ENCODE data around the gene SCFD2.
"Not testable (repeated sequence)": the region's sequence is repeated elsewhere in the genome, so short reads cannot be mapped to it uniquely, and the experiment has no call there.

The SCFD2 gene

DNA sequence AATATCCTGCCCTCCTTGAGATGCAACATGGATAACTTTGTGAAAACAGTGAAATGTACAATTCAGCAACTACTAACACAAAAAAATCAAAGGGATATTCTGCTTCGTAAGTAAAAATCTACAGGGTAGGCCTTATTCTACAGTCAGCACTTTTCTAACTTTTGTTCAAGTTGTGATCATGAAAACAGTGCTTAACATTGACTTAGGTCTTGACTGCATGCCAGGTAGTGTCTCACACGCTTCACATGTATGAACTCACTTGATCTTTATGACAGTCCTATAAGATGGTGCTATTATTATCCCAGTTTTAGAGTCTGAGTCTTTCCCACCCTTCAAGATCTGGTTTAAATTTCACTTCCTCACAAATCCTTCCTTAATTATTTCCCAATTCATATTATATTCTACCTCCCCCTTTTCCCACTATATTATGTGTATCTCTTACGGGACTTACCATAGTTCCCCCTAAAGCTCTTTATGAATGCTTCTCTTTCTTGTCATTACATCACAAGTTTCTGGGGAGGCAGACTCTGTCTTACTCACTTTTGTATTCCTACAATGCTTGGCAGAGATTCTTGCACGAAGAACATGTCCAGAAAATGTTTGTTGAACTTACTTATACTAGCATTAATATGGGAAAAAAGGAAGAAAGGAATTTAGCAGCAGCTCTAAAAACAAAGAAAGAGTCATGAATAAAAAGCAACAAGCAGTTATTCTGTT lies 179.8 kb downstream of the SCFD2 start:
- DNase-seq: no peak

DNA sequence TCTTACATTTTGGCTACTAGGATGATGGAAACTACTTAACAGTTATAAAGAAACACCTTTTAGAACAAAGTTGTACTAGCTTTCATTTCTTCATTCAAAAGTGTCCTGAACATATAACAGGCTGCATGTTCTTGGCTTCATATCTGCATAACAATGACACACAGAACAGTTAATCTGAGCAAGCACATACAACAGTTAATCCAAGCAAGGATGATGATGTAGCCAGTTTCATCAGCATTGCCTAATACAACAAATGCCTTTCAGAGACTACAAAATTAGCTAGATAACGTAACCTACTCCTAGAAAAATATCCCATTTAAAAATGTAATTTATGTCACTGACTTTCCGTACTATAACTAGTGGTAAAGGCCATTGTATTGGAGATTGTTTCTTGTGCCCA lies 182.1 kb downstream of the SCFD2 start:
- DNase-seq: no peak

DNA sequence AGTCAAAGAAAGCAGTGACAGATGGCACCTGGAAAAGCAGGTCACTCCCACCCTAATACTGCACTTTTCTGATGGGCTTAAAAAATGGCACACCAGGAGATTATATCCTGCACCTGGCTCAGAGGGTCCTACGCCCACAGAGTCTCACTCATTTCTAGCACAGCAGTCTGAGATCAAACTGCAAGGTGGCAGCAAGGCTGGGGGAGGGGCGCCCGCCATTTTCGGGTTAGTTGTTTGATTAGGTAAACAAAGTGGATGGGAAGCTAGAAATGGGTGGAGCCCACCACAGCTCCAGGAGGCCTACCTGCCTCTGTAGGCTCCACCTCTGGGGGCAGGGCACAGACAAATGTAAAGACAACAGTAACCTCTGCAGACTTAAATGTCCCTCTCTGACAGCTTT lies 188.1 kb downstream of the SCFD2 start:
- DNase-seq: not testable (repeated sequence)

DNA sequence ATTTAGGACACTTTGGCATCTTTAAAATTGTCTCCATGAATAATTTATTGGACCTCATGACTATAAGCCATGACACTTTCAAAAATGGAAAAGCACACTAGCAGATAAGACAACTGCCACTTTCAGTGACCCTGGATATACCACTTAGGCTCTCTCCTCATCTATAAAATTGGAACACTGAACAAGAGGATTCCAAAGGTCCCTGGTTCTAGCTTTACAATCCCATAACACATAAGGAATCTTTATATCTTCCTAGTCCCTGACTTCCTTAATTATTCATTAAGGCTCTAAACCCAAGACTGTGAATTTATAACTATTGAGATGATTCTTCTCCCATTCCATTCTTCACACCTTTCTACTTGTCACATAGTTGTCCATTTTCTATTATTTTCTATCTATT lies 190.2 kb downstream of the SCFD2 start:
- no peak for DNase-seq

DNA sequence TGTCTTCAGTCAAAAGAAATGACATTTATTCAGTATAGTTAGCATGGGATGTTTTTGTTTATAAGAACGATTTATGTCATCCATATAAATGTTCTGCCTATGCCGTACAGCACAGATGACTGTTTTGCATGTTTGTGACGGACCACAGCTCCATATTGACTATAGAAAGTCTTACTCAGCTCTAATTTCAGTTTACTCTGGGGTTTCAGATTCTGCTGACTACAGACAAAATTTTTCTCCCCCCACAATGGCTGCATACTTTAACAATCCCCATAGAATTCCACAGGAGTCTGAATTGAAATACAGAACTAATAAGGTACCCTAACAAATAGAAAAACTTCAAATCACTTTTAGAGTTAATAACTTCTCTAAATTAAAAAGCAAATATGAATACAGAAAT lies 191.0 kb downstream of the SCFD2 start:
- no peak for DNase-seq

DNA sequence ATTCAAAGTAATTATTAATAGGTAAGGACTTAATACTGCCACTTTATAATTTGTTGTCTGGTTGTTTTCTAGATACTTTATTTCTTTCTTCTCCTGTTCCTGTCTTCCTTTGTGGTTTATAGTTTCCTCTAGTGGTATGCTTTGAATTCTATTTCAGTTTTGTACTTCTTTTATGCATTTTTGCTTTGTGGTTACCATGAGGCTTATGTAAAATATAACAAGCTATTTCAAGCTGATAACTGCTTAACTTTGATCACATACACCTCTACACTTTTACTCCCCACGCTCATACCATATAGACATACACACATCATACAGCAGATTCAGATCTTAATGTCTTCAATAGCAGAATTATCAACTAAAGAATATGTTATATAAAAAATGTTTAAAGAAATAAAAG lies 192.3 kb downstream of the SCFD2 start:
- DNase-seq: no peak

DNA sequence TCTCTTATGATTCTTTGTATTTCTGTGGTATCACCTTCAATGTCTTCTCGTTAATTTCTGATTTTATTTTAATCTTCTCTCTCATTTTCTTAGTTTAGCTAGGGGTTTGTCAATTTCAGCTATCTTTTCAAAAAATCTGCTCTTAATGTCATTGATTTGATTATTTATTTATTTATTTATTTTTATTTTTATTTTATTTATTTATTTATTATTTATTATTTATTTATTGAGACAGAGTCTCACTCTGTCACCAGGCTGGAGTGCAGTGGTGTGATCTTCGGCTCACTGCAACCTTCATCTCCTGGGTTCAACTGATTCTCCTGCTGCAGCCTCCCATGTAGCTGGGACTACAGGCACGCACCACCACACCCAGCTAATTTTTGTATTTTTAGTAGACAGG lies 194.1 kb downstream of the SCFD2 start:
- DNase-seq: no peak

DNA sequence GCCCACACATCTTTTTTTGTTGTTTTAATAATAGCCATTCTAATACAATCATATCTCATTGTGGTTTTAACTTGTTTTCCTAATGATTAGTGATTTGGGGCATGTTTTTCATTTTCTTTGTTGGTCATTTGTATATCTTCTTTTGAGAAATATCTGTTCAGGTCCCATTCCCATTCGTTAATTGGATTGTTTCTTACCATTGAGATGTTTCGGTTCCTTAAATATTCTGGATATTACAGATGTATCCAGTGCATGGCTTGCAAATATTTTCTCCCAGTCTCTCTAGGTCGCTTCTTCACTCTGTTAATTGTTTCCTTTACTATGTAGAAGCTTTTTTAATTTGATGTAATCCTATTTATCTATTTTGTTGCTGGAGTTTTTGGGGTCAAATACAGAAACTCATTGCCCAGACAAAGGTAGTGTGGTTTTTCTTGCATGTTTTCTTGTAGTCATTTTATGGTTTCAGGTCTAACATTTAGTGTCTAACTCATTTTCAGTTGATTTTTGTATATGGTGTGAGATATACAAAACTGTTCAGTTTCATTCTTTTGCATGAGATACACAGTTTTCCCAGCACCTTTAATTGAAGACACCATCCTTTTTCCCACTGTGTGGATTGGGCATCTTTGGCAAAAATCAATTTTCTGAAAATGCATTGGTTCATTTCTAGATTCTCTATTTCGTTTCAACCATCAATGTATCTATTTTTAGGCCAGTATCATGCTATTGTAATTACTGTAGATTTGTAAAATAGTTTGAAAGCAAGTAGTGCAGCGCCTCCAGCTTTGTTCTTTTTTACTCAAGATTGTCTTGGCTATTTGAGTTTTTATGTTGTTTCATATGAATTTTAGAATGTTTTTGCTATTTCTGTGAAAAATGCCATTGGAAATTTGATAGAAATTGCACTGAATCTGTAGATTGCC lies 195.9 kb downstream of the SCFD2 start:
- DNase-seq: no peak

DNA sequence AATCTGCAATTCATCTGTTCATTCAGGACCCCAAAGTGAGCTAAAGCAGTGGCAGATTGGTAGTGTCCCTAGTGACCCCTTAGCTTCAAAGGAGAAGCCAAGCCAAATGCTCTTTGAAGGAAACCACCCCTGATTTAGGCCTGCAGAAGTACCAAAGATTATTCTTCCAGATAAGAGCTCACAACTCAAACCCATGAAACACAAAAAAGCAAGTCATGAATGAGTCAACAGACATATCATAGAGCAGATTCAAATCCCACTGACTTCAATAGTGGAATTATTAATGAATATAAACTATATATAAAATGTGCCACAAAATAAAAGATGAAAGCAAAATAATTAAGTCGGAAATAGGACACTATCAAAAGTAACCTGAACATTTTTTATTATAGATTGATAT lies 197.6 kb downstream of the SCFD2 start:
- DNase-seq: no peak

DNA sequence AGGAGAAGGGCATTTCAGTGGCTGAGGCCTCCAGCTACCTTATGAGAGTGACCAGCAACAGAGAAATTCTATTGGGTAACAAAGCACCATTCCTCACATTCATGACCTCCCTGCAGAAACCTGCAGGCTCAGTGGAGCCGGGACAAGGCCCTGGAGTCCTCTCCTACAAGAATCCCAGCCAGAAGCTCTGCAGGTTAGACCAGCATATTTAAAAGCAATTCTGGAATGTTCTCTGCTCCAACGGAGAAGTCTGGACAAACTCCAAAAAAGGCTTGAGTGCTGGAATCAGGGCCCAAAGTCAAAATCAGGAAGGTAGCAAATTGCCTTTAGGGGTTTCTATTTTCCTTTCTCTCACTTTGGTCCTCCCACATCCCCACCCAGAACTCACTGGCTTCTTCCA lies 202.9 kb downstream of the SCFD2 start:
- DNase-seq: no peak

DNA sequence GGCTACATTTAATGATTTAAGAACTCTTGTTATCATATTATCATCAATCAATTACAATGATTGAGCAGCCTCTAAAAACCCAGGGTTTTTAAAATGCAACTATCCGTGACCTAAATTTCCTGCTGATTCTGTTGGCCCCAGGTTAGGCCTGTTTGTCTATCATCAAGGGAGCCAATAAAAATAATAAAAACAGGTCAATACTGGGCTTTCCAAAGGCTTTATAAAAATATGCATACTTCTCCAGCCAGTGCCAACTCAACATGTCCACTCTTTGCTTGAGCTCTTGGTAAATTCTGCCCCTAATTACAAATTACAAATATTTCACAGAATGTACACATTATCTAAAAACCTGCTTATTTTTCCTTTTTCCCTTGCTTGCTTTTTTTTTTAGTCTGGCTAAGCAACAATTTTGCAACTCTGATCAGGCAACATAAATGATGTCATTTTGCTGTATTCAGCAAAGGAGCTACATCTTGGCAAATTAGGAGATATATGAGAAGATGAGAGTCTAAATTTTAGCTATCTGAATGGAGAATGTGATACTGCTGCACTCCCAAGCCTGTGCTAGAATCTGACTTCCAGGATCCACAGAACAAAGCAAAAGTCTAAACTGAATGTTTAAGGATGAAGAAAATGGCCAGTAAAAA lies 204.0 kb downstream of the SCFD2 start:
- DNase-seq: no peak

DNA sequence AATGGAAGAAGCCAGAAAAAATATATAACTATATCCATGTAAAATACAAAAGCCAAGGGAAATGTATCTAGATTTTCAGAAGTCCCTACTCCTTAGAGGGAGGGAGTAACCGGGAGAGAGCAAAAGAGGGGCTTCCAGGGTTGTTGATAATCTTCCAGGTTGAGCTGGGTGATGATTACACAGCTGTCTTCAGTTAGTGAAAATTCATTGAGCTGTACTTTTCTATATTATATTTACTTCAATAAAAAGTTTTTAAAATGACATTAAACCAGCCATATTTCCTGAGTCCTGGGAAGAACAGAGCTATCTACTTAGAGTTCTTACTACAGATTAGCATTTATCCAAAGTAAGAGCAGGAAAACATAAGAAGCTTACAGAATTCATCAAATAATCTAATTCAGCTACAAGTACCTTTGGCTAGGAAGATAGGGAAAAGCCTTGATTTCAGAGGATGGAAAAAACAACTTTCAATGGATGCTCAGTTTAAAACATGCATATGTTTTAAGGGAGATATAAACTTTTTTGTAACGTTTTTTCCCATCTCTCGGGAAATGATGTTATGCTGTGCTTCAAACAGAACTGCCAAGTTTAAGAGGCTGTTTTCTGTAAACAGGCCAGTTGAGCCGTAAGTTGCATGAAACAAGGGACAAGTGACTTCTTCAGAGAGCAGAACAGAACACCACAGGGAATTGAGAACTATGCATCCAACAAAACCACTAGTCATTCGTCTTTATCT lies 204.6 kb downstream of the SCFD2 start:
- no peak for DNase-seq

DNA sequence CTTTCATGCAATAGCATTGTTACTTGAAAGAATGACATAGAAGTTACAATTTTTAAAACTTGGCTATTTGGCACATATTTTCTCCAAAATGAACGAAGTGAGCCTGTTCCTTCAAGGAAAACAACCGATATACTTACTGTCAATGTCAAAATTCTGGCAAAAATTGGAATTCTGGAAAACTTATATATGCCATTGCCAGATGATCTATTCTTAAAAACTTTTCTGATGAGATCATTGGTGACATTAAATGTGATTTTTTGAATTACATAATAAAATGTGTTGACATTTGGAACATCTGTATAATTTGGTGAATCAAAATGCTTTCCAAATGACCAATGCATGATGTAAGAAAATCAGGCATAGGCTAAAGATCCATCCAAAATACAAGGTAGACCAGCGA lies 209.0 kb downstream of the SCFD2 start:
- DNase-seq: no peak

DNA sequence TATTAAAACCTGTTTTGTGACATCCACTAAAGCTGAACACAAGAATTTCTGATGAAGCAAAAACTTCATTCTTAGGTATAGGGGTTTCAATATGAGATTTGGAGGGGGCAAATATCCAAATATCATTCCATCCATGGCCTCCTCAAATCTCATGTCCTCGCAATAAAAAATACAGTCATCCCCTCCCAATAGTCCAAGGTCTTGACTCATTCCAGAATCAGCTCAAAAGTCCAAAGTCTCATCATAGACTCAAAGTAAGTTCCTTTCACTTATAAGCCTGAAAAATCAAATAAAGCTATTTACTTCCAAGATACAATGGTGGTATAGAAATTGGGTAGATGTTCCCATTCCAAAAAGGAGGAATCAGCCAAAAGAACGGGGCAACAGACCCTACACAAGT lies 213.4 kb downstream of the SCFD2 start:
- DNase-seq: no peak

DNA sequence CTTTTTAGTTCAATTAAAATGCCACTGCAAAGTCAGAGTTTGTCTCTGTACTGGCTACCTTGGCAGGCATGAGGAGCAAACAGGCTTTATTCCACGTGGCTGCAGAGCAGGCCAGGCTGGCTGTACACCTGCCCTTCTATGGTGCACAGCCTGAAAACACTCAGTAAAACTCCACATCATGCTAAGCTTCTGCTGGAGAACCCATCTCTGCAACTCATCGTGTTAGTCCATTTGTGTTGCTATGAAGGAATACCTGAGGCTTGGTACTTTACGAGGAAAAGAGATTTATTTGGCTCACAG lies 214.4 kb downstream of the SCFD2 start:
- no peak for DNase-seq

DNA sequence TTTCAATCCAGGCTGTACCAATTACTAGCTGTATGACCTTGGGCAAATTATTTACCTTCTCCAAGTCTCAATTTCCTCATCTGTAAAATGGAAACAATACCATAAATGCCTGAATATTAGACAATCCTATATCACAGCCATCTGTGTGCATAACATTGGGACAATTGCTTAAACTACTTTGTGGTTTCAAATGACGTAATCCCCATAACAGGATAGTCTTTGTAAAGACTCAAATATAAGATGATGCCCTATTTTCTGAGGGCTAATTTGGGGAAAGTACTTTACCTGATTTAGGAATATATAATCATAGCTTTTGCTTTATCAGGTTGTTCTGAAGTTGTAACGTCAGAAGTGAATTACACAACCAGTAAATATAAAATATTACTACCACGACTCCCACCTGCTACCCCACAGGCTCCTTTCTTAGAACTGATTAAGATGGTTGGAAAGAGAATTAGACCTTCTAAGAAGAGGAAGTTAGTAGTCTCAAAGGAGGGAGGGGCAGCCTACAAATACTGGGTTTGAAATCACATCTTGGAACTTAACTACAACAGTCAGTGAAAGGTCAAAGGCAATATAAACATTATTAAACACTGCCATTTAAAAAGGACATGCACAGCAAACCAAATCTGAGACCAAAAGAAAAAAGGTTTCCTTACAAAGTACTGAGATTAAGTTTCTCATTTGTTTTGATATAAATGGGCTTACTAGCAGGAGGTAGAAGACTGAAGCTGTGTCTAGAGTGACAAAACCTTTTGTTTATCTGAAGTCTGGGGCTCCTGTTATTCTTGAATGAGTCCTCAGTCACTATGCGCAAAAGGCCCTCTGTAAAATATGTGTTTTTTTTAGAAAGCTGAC lies 215.0 kb downstream of the SCFD2 start:
- no peak for DNase-seq

DNA sequence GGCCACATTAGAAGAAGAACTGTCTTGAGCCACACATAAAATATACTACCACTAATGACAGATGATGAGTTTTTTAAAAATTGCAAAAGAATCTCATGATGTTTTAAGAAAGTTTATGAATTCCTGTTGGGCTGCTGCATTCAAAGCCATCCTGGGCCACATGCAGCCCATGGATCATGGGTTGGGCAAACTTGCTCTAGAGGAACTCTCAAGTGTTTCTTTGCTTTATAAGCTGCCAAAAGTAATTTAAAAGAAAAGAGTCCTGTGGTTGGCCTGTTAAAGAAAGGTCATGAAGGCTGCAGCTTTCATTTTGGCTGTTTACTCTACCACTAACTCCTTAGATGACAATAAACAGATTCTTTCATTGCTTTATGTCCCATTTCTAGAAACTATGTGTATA lies 218.2 kb downstream of the SCFD2 start:
- no peak for DNase-seq

DNA sequence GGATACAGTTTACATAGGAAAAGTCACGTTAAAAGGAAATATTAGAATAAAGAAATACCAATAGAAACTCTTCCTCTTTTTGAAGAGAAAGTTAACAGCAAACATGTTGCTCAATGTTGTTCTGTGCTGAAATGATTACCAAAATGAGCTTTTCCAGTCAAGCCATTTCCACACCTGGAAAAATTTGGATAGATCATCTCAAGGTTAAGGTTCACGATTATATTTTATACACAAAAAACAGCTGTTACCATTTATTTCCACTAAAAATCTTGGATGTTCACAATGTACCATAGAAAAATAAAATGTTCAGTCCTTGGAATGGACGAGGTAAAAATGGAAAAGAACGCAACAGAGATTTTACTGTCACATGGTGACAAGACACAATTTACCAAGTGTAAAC lies 218.7 kb downstream of the SCFD2 start:
- DNase-seq: no peak

DNA sequence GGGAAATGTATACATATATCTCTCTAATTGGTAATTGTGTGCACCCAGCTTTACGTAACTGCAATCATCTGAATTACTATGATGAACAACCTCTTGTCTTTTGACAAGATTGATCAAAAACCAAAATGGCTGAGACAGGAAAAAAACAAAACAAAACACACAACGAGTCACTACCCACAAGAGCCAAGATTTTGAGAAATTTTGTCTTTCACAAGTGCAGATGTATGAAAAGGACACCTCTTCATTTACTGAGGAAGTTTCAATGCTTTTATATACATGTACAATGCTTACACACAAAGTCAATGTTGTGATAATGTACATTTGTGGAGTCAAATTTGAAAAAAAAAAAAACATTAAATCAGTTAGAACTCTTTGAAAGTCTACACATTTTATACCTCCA lies 224.6 kb downstream of the SCFD2 start:
- DNase-seq: no peak

DNA sequence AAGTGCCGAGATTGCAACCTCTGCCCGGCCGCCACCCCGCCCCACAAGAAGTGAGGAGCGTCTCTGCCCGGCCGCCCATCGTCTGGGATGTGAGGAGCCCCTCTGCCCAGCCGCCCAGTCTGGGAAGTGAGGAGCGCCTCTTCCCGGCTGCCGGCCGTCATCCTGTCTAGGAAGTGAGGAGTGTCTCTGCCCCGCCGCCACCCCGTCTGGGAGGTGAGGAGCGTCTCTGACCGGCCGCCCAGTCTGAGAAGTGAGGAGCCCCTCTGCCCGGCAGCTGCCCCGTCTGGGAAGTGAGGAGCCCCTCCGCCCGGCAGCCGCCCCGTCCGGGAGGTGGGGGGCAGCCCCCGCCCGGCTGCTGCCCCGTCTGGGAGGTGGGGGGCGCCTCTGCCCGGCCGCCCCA lies 226.6 kb downstream of the SCFD2 start:
- not testable (repeated sequence) for DNase-seq

DNA sequence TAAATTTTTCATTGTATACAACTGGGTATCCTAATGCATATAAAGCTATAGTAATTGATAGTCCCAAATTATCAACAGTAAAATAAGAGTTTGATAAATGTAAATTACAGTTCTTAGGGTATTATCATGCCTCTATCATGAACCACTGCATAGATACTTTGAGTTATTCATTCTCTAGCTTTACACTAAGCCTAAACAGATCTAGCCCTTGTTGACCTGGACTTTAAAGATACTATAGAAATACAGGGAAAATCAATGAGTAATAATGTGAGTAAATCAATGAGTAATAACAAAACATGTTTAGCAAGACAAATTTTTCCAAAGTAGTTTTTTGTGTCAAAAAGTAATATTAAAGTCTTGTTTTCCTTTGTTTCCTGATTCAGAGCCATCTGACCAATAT lies 228.4 kb downstream of the SCFD2 start:
- no peak for DNase-seq

DNA sequence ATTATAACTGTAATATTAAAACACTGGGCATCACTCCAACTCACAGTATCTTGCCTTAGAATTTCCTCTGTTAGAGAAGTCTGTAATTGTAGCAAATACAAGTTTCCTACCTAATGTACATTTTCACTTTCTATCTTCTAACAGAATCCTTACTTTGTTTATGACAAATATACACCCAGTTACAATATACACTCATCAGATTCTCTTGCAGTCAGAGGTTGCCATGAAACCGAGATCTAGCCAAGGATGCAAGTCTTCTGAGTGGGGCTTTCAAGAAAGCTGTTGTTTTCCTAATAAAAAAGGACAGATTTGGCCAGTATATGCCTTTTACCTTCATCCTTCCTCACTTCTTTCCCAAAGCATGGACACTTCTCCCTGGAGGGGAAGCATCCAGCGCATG lies 228.9 kb downstream of the SCFD2 start:
- DNase-seq: no peak
